ENCODE measurements around the gene ARL6IP1.
"Not testable (repeated sequence)": the region's sequence is repeated elsewhere in the genome, so short reads cannot be mapped to it uniquely, and the experiment has no call there.

Gene ARL6IP1

GRCh38 chr16:18797746-18798145, 3.6 kb downstream of the ARL6IP1 start:
- no peak for DNase-seq

DNA sequence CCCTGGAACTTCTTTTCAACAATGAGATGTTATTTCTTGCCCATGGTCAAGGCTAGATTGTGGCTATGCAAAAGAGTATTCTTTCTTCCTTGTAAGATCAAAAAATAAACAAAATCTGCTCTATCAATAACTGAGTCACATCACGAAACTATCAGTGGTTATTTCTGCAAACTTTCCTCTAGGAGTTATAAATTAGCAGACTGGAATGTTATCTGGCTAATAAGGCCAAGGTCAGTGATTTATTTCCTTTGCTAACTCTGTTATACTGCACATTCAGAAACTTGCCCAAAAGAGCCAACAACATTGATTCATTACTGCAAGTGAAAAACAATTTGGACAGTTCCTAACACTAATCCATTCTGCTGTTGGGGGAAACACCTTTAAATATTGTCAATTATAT, 5.0 kb downstream of the ARL6IP1 start:
- no peak for DNase-seq

DNA sequence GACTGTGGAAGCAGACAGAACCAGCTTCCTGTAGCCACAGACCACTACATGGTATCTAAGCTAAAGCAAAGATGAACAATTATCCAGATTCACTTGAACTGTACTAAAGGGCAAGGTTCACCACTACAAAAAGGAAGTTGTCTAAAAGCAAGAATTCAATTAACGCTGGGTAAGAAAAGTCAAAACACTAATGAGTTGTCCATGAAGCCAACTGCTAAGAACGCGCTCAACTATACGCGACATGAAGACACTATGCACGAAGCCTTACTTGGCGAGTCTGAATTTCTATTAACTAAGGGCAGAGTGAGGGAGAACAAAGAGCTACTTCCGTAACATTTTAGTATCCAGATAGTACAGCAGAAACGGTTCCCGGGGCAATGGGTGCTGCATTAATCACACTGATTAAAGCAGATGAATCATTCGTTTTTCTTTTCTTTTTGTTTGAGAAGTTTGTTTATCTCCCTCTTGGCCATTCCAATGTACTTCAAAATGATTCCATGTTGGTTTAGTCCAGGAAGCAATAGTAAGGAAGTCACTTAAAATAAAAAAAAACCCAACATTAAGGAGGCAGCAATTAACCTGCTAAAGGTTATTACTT, 8.4 kb downstream of the ARL6IP1 start:
- DNase-seq = no peak

DNA sequence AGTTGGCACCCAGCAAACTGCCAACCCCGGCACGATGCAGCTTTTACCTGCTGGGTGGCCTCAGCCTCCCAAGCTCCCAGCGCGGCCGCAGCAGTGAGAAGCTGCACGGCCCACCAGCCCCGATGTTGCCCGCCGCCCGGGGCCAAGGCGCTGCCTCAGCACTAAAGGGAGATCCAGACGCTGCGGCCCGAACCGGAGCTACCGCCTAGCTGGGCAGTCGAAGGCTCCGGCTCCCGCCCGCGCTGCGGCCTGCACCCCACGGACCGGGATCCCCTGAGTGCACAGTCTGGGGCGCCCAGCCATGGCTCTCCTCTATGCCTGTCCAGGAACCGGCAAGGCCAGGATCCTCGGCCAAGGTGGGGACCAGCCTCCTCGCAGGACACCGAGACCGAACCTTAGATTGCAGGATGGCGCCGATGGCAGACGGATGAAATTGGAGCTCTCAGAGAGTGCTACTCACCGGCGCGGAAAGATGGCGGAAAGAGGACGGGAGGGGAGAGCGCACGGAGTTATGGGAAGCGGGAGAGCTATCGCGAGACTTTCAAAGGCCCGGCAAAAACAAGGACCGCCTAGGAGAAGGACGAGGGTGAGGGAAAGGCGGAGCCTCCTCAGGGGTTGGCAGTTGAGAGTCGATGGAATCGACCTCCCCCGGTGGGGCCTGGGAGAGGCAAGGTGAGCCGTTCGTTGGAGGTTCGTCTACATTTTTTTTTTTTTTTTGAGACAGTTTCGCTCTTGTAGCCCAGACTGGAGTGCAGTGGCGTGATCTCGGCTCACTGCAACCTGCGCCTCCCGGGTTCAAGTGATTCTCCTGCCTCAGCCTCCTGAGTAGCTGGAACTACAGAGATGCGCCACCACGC, 11.3 kb downstream of the ARL6IP1 start, which contains the start of gene RPS15A:
TSS of gene RPS15A (minus strand) at position 485 of the 857 bp plus-strand sequence. CDS start 1,221 bp downstream, outside the sequence.
- peak; percentile 90 to 93 for DNase-seq

DNA sequence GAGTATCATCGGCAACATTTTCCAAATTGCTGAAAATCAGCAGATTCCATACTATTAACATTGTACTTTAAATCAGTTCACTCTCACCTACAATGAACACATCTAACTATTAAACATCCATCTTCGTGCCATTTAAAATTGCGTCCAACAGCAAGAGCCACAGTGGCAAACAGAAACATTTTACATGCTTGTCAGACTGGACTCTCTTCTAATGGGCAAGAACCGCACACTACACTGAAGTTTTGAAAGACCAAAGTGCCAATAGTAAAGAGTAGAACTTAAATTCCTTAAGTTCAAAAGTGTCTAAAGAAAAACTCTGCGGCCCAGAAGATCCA, 11.9 kb downstream of the ARL6IP1 start:
- no peak for DNase-seq

DNA sequence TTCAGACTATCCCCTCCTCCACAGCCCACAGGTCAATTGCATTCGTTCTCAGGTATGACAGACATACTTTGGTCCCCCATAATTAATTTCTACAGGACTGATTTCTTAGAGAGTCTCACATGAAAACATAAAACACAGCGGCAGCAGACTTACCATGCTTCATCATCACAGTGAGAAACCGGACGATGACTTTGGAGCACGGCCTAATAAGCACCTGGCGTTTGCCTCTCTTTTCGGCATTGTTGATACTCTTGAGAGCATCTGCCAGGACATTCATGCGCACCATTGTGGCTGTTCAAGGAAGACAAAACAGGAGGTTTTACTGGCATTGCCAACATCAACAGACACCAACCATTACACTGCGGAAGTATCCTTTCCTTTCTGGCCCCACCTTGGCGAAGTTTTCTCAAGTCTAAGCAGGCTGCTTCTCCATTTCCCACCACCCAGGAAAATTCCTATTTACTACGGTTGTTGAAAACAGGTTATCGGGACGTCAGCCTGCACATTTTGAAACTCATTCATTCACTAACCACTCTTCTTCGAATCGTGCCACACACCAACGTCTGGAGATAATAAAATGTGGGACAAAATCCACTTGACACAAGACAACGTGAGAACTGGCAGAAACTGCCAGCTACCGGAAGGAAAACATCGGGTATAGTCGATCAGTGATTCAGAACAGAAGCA, 12.4 kb downstream of the ARL6IP1 start:
- no peak for DNase-seq

GRCh38 chr16:18784917-18785623, 16.3 kb downstream of the ARL6IP1 start:
- DNase-seq = no peak

- DNase-seq = no peak
These were observed 17.7 kb downstream of the ARL6IP1 start for GRCh38 chr16:18783430-18784341.

- DNase-seq = no peak
These were observed 18.5 kb downstream of the ARL6IP1 start for GRCh38 chr16:18782697-18783429.

- not testable (repeated sequence) for DNase-seq
These were observed 20.1 kb downstream of the ARL6IP1 start for GRCh38 chr16:18781232-18781631.

- not testable (repeated sequence) for DNase-seq
These were observed 20.8 kb downstream of the ARL6IP1 start for GRCh38 chr16:18780460-18781026.

DNA sequence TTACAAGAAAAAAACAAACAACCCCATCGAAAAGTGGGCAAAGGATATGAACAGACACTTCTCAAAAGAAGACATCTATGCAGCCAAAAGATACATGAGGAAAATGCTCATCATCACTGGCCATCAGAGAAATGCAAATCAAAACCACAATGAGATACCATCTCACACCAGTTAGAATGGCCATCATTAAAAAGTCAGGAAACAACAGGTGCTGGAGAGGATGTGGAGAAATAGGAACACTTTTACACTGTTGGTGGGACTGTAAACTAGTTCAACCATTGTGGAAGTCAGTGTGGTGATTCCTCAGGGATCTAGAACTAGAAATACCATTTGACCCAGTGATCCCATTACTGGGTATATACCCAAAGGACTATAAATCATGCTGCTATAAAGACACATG, 23.7 kb downstream of the ARL6IP1 start:
- DNase-seq = not testable (repeated sequence)

GRCh38 chr16:18776334-18776733, 25.0 kb downstream of the ARL6IP1 start:
- DNase-seq = not testable (repeated sequence)

DNA sequence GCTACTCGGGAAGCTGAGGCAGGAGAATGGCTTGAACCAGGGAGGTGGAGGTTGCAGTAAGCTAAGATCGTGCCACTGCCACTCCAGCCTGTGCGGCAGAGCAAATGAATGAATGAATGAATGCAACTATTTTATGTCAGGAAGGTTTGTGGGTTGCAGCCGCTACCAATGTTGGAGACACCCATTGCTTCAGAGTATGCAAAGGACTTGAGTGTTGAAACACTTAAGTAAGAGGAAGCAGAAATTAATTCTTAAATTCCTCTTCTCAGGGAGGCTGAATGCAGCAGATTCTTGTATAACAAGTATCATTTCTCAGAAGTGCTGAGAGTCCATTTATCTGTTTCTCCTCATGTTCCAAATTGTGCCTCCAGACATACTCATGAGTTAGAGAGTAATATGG, 26.7 kb downstream of the ARL6IP1 start:
- not testable (repeated sequence) for DNase-seq

- DNase-seq = not testable (repeated sequence)
These were observed 29.2 kb downstream of the ARL6IP1 start for GRCh38 chr16:18772171-18772570.

DNA sequence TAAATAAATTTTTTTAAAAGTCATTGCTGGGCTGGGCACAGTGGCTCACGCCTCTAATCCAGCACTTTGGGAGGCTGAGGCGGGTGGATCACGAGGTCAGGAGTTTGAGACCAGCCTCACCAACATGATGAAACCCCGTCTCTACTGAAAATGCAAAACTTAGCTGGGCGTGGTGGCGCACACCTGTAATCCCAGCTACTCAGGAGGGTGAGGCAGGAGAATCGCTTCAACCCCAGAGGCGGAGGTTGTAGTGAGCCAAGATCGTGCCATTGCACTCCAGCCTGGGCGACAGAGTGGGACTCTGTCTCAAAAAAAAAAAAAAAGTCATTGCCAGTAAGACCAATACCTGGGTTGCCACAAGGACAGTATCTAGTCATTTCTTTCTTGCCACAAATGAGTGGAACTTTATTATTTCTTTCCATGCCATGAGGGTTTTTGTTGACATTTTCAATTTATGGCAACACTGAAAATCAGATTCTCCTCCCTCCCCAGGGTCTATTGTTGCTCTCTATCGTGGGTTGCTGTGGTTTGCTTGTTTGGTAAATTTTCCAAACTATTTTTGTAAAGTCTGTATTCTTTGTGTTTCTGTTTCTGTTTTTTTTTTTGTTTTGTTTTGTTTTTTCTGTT, 30.9 kb downstream of the ARL6IP1 start:
- not testable (repeated sequence) for DNase-seq

GRCh38 chr16:18767217-18767616, 34.1 kb downstream of the ARL6IP1 start:
- not testable (repeated sequence) for DNase-seq

DNA sequence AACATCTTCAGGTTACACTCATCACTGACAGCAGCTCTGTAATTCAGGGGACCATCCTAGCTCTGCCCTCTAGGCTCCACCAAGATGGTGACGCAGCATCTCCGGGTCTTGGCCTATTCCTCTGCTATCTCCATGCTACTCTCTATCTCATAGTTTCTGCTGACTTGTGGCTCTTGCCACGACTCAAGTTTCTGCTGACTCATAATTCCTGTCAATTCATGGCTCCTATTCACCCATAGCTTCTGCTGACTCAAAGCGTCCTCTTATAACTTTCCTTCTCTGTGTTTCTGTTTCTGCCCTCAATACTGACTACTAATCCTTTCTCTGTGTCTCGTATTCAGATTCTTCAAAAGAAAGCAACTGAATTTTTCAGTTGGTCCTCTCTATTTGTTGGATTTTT, 38.6 kb downstream of the ARL6IP1 start:
- DNase-seq = not testable (repeated sequence)

DNA sequence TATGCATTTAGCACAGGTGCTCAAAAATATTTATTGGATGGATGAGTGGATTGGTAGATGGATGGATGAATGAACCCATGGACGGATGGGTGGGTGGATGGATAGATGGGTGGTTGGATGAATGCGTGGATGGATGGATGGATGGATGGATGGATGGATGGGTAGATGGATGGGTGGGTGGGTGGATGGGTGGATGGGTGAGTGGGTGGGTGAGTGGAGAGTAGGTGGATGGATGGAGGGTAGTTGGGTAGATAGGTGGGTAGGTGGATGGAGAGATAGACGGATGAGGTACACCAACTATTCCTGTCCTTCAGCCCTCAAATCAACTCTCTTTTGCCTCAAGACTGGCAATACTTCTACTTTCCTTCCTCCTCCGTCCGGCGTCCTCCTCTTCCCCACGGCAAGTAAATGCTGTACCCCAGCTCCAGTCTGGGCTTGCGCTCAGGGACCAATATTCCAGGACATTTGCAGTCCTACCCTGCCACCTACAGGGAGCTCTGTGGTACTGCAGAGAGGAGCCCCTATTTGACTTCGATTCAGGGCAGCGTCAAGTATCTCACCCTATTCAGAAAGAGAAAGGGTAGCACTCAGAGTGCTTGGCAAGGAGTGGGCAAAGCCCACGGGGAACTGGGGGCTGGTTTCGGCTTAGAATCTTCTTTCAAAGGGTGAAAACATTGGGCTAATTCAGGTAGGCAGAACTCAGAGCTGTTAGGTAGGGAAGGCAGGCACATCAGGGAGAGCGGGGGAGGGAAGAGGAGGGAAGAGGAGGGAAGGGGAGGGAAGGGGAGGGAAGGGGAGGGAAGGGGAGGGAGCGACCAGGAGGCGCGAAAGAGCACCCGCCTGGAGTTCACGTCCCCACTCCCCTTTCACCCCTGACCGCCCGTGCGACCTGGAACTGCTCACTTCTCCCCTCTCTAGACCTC, 41.5 kb downstream of the ARL6IP1 start:
- peak; percentile 43 to 63 for DNase-seq

All from activated CD4-positive, alpha-beta T cell treated with anti-CD3 and anti-CD28 coated beads, Interleukin-2, amount 50 U/mL, for 48 hours (primary cell).